Mesenchymal stem cell (in vitro differentiated cells and primary cell): ENCODE data around the gene NAGPA.

Experiments used
- DNase-seq: peaks from one replicate; pipeline ENCODE4 v3.0.0-alpha.2; 2013
- H2AFZ ChIP-seq: one replicate; pipeline ENCODE4 v1.6.1; 2013; ENCODE audit warnings: low read depth, mild to moderate bottlenecking, control low read depth, inconsistent platforms, low read length, moderate library complexity
- H2AK5ac ChIP-seq: 2 replicates; pipeline ENCODE4 v1.6.1; 2013; ENCODE audit warnings: low read length, moderate library complexity, mild to moderate bottlenecking, inconsistent platforms; ENCODE audit not compliant: severe bottlenecking
- H2BK120ac ChIP-seq: one replicate; pipeline ENCODE4 v1.6.1; 2013; ENCODE audit warnings: low read depth, mild to moderate bottlenecking, inconsistent platforms, low read length, moderate library complexity
- H2BK12ac ChIP-seq, 2 experiments: one replicate each; pipeline ENCODE4 v1.6.1; 2013; ENCODE audit warnings: inconsistent platforms in 2 of 2, low read length in 2 of 2, mild to moderate bottlenecking in 2 of 2, moderate library complexity in 2 of 2, control low read depth in 1 of 2
- H2BK15ac ChIP-seq: one replicate; pipeline ENCODE4 v1.6.1; 2013; ENCODE audit warnings: mild to moderate bottlenecking, low read depth, inconsistent platforms; ENCODE audit not compliant: poor library complexity, severe bottlenecking
- H2BK5ac ChIP-seq: 2 replicates; pipeline ENCODE4 v1.6.1; 2013; ENCODE audit warnings: low read depth, mild to moderate bottlenecking, low read length, control low read depth, inconsistent platforms; ENCODE audit not compliant: poor library complexity, severe bottlenecking
- H3K14ac ChIP-seq, 2 experiments: one replicate each; pipeline ENCODE4 v1.6.1; 2013; ENCODE audit warnings: inconsistent platforms in 2 of 2, low read length in 2 of 2, control low read depth in 1 of 2, mild to moderate bottlenecking in 1 of 2, moderate library complexity in 1 of 2
- H3K18ac ChIP-seq, 2 experiments: one replicate each; pipeline ENCODE4 v1.6.1; 2013; ENCODE audit warnings: inconsistent platforms in 2 of 2, low read length in 2 of 2, control low read depth in 1 of 2, low read depth in 1 of 2, mild to moderate bottlenecking in 1 of 2
- H3K23ac ChIP-seq, 2 experiments: one replicate each; pipeline ENCODE4 v1.6.1; 2013; ENCODE audit warnings: inconsistent platforms in 2 of 2, low read length in 2 of 2, mild to moderate bottlenecking in 2 of 2, moderate library complexity in 2 of 2, control low read depth in 1 of 2
- H3K27ac ChIP-seq: 2 replicates; pipeline ENCODE4 v1.5.1; 2013; ENCODE audit warnings: mild to moderate bottlenecking, moderate library complexity, low read length, control low read depth, inconsistent platforms; ENCODE audit not compliant: poor library complexity, severe bottlenecking
- H3K27me3 ChIP-seq, 2 experiments: 2 replicates each; pipeline versions ENCODE4 v1.6.1 to v1.7.0; 2013; ENCODE audit warnings: low read length in 2 of 2, mild to moderate bottlenecking in 2 of 2, moderate library complexity in 2 of 2, control low read depth in 1 of 2, inconsistent platforms in 1 of 2; ENCODE audit not compliant: control insufficient read depth in 1 of 2, insufficient read depth in 1 of 2
- H3K36me3 ChIP-seq, 2 experiments: 2 replicates each; pipeline versions ENCODE4 v1.6.1 to v1.7.0; 2013; ENCODE audit warnings: low read length in 2 of 2, control low read depth in 1 of 2, inconsistent platforms in 1 of 2, low read depth in 1 of 2, mild to moderate bottlenecking in 1 of 2; ENCODE audit not compliant: insufficient read depth in 2 of 2, control insufficient read depth in 1 of 2
- H3K4ac ChIP-seq, 2 experiments: one replicate each; pipeline ENCODE4 v1.6.1; 2013; ENCODE audit warnings: inconsistent platforms in 2 of 2, low read length in 2 of 2, mild to moderate bottlenecking in 2 of 2, moderate library complexity in 2 of 2, control low read depth in 1 of 2, low read depth in 1 of 2
- H3K4me1 ChIP-seq: 2 replicates; pipeline ENCODE4 v1.6.1; 2013; ENCODE audit warnings: low read depth, low read length, control low read depth; ENCODE audit not compliant: control insufficient read depth, insufficient read depth
- H3K4me2 ChIP-seq: 2 replicates; pipeline ENCODE4 v1.6.1; 2013; ENCODE audit warnings: low read length, mild to moderate bottlenecking, inconsistent platforms; ENCODE audit not compliant: poor library complexity, severe bottlenecking
- H3K4me3 ChIP-seq, 2 experiments: 2 replicates each; pipeline versions ENCODE4 v1.5.1 to v1.7.0; 2013; ENCODE audit warnings: low read length in 2 of 2, mild to moderate bottlenecking in 2 of 2, control low read depth in 1 of 2, low read depth in 1 of 2; ENCODE audit not compliant: insufficient read depth in 1 of 2
- H3K79me1 ChIP-seq: replicated peaks from 2 replicates; pipeline ENCODE4 v1.6.1; 2013; ENCODE audit warnings: mild to moderate bottlenecking, control low read depth, low read length, inconsistent platforms; ENCODE audit not compliant: poor library complexity, severe bottlenecking
- H3K9ac ChIP-seq: 2 replicates; pipeline ENCODE4 v1.7.0; 2013; ENCODE audit warnings: mild to moderate bottlenecking, low read length, moderate library complexity
- H3K9me3 ChIP-seq: 2 replicates; pipeline ENCODE4 v1.7.0; 2013; ENCODE audit warnings: mild to moderate bottlenecking, low read length; ENCODE audit not compliant: control insufficient read depth
- H4K8ac ChIP-seq: one replicate; pipeline ENCODE4 v1.6.1; 2013; ENCODE audit warnings: inconsistent platforms, mild to moderate bottlenecking, low read length, moderate library complexity
- H4K91ac ChIP-seq: one replicate; pipeline ENCODE4 v1.6.1; 2013; ENCODE audit warnings: mild to moderate bottlenecking, low read length, inconsistent platforms
- WGBS: methylation state at CpG from one replicate; pipeline ENCODE4 v1.1.7; 2013; ENCODE audit warnings: mixed read lengths; 5-methylcytosine and 5-hydroxymethylcytosine counted together

Gene NAGPA

GRCh38 chr16:5073279-5073629 lies 39.5 kb upstream of the NAGPA start:
- Histone ChIP-seq H2BK15ac (no peak overlapping the region), H4K91ac (no peak overlapping the region), H3K27ac (no peak overlapping the region), H2BK5ac (no peak overlapping the region), H3K36me3 (peaks cover 29 to 38% of the 10 kb centered on the region in 2 experiments), H3K79me1 (peaks cover 30% of the 10 kb centered on the region), H2AK5ac (no peak overlapping the region), H3K4me3 (peak overlapping the region in 1 of 2 experiments; percentile 96), H3K4ac (no peak overlapping the region), H3K4me2 (no peak overlapping the region), H2BK120ac (no peak overlapping the region), H3K4me1 (peaks cover 3% of the 10 kb centered on the region), H3K14ac (no peak overlapping the region), H3K23ac (no peak overlapping the region), H3K18ac (no peak overlapping the region), H3K9ac (peak overlapping the region; percentile 95), H3K9me3 (no peaks in the 10 kb centered on the region), H2AFZ (no peak overlapping the region), H2BK12ac (no peak overlapping the region), H3K27me3 (no peaks in the 10 kb centered on the region), H4K8ac (no peak overlapping the region)
- peak; percentile 6 for DNase-seq
- 100% methylated on average over 1 of the region's 2 CpGs for WGBS

- H4K8ac ChIP-seq: peak overlapping the region; percentile 96
- peaks cover 24 to 34% of the 10 kb centered on the region in 2 experiments for H3K36me3 ChIP-seq
- 68% methylated on average over 11 of the region's 12 CpGs for WGBS
Measured at GRCh38 chr16:5072334-5073278, 38.9 kb upstream of the NAGPA start.

GRCh38 chr16:5071681-5072333 lies 38.1 kb upstream of the NAGPA start, which contains the start of gene ALG1:
Gene ALG1 (plus strand): TSS chr16:5071843. CDS start chr16:5071850, 7 bp downstream.
- no peaks in the 10 kb centered on the region for H3K9me3 ChIP-seq
- peak; percentile 87 for DNase-seq
- H2AK5ac ChIP-seq: no peak within 1 kb of the TSS
- H3K27me3 ChIP-seq: peaks cover 6 to 7% of the 10 kb centered on the region in 2 experiments
- H4K8ac ChIP-seq: peak within 1 kb of the TSS; percentile 96
- H3K27ac ChIP-seq: peak within 1 kb of the TSS; percentile 83
- H3K4ac ChIP-seq: peak within 1 kb of the TSS; percentile 62 to 92
- peak within 1 kb of the TSS in 1 of 2 experiments; percentile 98 for H3K14ac ChIP-seq
- WGBS: under 1% methylated on average over 53 of the region's 53 CpGs
- peak within 1 kb of the TSS in 1 of 2 experiments; percentile 90 for H3K23ac ChIP-seq
- H2AFZ ChIP-seq: peak within 1 kb of the TSS; percentile 75
- H2BK15ac ChIP-seq: peak within 1 kb of the TSS; percentile 87
- H3K4me2 ChIP-seq: peak within 1 kb of the TSS; percentile 86
- peaks cover 3% of the 10 kb centered on the region for H3K4me1 ChIP-seq
- peak within 1 kb of the TSS; percentile 95 for H3K9ac ChIP-seq
- peak within 1 kb of the TSS; percentile 20 for H2BK5ac ChIP-seq
- H2BK12ac ChIP-seq: peak within 1 kb of the TSS in 1 of 2 experiments; percentile 35
- H3K18ac ChIP-seq: peak within 1 kb of the TSS; percentile 46 to 95
- H3K4me3 ChIP-seq: peak within 1 kb of the TSS; percentile 92 to 96
- peaks cover 27% of the 10 kb centered on the region for H3K79me1 ChIP-seq
- H2BK120ac ChIP-seq: no peak within 1 kb of the TSS
- H3K36me3 ChIP-seq: peaks cover 19 to 27% of the 10 kb centered on the region in 2 experiments
- H4K91ac ChIP-seq: peak within 1 kb of the TSS; percentile 95

More at GRCh38 chr16:5072334-5073278, 38.9 kb upstream of the NAGPA start:
- peak overlapping the region; percentile 75 for H2AFZ ChIP-seq
- H4K91ac ChIP-seq: no peak overlapping the region
- H3K23ac ChIP-seq: no peak overlapping the region
- peak overlapping the region; percentile 46 to 95 for H3K18ac ChIP-seq
- DNase-seq: no peak
- H2BK12ac ChIP-seq: peak overlapping the region in 1 of 2 experiments; percentile 25
- no peaks in the 10 kb centered on the region for H3K27me3 ChIP-seq
- H3K4me3 ChIP-seq: peak overlapping the region; percentile 92 to 96
- peaks cover 30% of the 10 kb centered on the region for H3K79me1 ChIP-seq
- no peak overlapping the region for H2BK120ac ChIP-seq
- peak overlapping the region; percentile 95 for H3K9ac ChIP-seq
- peak overlapping the region; percentile 83 for H3K27ac ChIP-seq
- peak overlapping the region; percentile 86 for H3K4me2 ChIP-seq
- no peak overlapping the region for H2BK5ac ChIP-seq
- peaks cover 3% of the 10 kb centered on the region for H3K4me1 ChIP-seq
- no peak overlapping the region for H2AK5ac ChIP-seq
- peak overlapping the region in 1 of 2 experiments; percentile 92 for H3K4ac ChIP-seq
- H3K9me3 ChIP-seq: no peaks in the 10 kb centered on the region
- H3K14ac ChIP-seq: peak overlapping the region in 1 of 2 experiments; percentile 61
- H2BK15ac ChIP-seq: no peak overlapping the region

GRCh38 chr16:5071341-5071680 lies 37.6 kb upstream of the NAGPA start:
- no peaks in the 10 kb centered on the region for H3K9me3 ChIP-seq
- peaks cover 25% of the 10 kb centered on the region for H3K79me1 ChIP-seq
- H3K27ac ChIP-seq: peak overlapping the region; percentile 38
- H4K91ac ChIP-seq: no peak overlapping the region
- H2AK5ac ChIP-seq: no peak overlapping the region
- H2AFZ ChIP-seq: peak overlapping the region; percentile 15
- H3K27me3 ChIP-seq: peaks cover 6 to 10% of the 10 kb centered on the region in 2 experiments
- peaks cover 3% of the 10 kb centered on the region for H3K4me1 ChIP-seq
- peak overlapping the region; percentile 86 for H3K4me2 ChIP-seq
- WGBS: 61% methylated on average over 3 of the region's 7 CpGs
- H3K18ac ChIP-seq: no peak overlapping the region
- no peak overlapping the region for H2BK5ac ChIP-seq
- no peak overlapping the region for H3K23ac ChIP-seq
- H3K14ac ChIP-seq: no peak overlapping the region
- peaks cover 14 to 25% of the 10 kb centered on the region in 2 experiments for H3K36me3 ChIP-seq
- H2BK12ac ChIP-seq: no peak overlapping the region
- H3K9ac ChIP-seq: peak overlapping the region; percentile 95
- no peak overlapping the region for H2BK120ac ChIP-seq
- peak overlapping the region; percentile 96 for H4K8ac ChIP-seq
- no peak for DNase-seq
- peak overlapping the region in 1 of 2 experiments; percentile 84 for H3K4ac ChIP-seq
- no peak overlapping the region for H2BK15ac ChIP-seq
- peak overlapping the region in 1 of 2 experiments; percentile 96 for H3K4me3 ChIP-seq
